HG03103 (cell line): ENCODE measurements around the gene KIAA0232.
"Not testable (repeated sequence)": the region's sequence is repeated elsewhere in the genome, so short reads cannot be mapped to it uniquely, and the experiment has no call there.

Experiments
- ATAC-seq: cut with Tn5 transposase; IDR thresholded peaks from one replicate; pipeline ENCODE4 v1.9.1; 2021; ENCODE audit warnings: low read depth; ENCODE audit not compliant: unreplicated experiment

KIAA0232 gene

GRCh38 chr4:6802626-6803025 is 20.1 kb downstream of the KIAA0232 start:
- no peak for ATAC-seq

- ATAC-seq: no peak
Observed at GRCh38 chr4:6803246-6803645, 20.7 kb downstream of the KIAA0232 start.

- no peak for ATAC-seq
Observed at GRCh38 chr4:6804082-6804752, 21.7 kb downstream of the KIAA0232 start.

- ATAC-seq: no peak
Observed at GRCh38 chr4:6806924-6807626, 24.5 kb downstream of the KIAA0232 start.

GRCh38 chr4:6808259-6808658 is 25.7 kb downstream of the KIAA0232 start:
- no peak for ATAC-seq

GRCh38 chr4:6811165-6811564 is 28.6 kb downstream of the KIAA0232 start:
- ATAC-seq: no peak

GRCh38 chr4:6812766-6813165 is 30.2 kb downstream of the KIAA0232 start:
- no peak for ATAC-seq

- no peak for ATAC-seq
Observed at GRCh38 chr4:6813725-6814124, 31.2 kb downstream of the KIAA0232 start.

GRCh38 chr4:6815029-6815836 is 32.7 kb downstream of the KIAA0232 start:
- ATAC-seq: no peak

GRCh38 chr4:6819295-6819694 is 36.8 kb downstream of the KIAA0232 start:
- ATAC-seq: no peak

- no peak for ATAC-seq
Observed at GRCh38 chr4:6820695-6821094, 38.2 kb downstream of the KIAA0232 start.

- no peak for ATAC-seq
Observed at GRCh38 chr4:6824071-6824470, 41.5 kb downstream of the KIAA0232 start.

GRCh38 chr4:6824772-6825402 is 42.4 kb downstream of the KIAA0232 start:
- no peak for ATAC-seq

GRCh38 chr4:6825403-6825802 is 42.9 kb downstream of the KIAA0232 start:
- ATAC-seq: no peak

- ATAC-seq: no peak
Observed at GRCh38 chr4:6826781-6827508, 44.4 kb downstream of the KIAA0232 start.

GRCh38 chr4:6829086-6829485 is 46.6 kb downstream of the KIAA0232 start:
- ATAC-seq: no peak

GRCh38 chr4:6834867-6835266 is 52.3 kb downstream of the KIAA0232 start:
- ATAC-seq: no peak

- not testable (repeated sequence) for ATAC-seq
Observed at GRCh38 chr4:6835616-6836015, 53.1 kb downstream of the KIAA0232 start.

- not testable (repeated sequence) for ATAC-seq
Observed at GRCh38 chr4:6837106-6837505, 54.6 kb downstream of the KIAA0232 start.

- no peak for ATAC-seq
Observed at GRCh38 chr4:6839579-6839978, 57.1 kb downstream of the KIAA0232 start.
